Measurements from ENCODE around the gene SPOCK3. TPM values are rescaled to one million over a fixed set of nuclear protein-coding genes. Genes with fewer than 3 reads are reported as not detected.

The SPOCK3 gene
- total RNA-seq, 4 donors from 2014 or later: 0.16 to 0.58 (median 0.36) TPM; not detected in 1

GRCh38 chr4:166737430-166737829 lies 496.9 kb downstream of the SPOCK3 start:
- H3K36me3 ChIP-seq: no peaks in the 10 kb centered on the region
- H3K9me3 ChIP-seq: no peaks in the 10 kb centered on the region
- ATAC-seq: no peak
- no peak overlapping the region for H3K4me3 ChIP-seq
- intact Hi-C loops (cut with DNase I; ENCODE audit: low total_unique reads): no loop called here
- H3K27me3 ChIP-seq: no peaks in the 10 kb centered on the region
- in situ Hi-C loops (cut with MboI; ENCODE audit: low sequenced_read_pairs in 4 of 4): no loop called here
- no peak for DNase-seq
- TF ChIP-seq CTCF (IDR thresholded peaks at IDR 0.05 in 4 of 5, conservative IDR thresholded peaks at IDR 0.05 in 1 of 5): no peak
- TF ChIP-seq POLR2A (IDR thresholded peaks at IDR 0.05): no peak
- H3K4me1 ChIP-seq: no peaks in the 10 kb centered on the region
- H3K27ac ChIP-seq: no peak overlapping the region

- H3K27ac ChIP-seq: no peak overlapping the region
- intact Hi-C loops (cut with DNase I; ENCODE audit: low total_unique reads): no loop called here
- TF ChIP-seq POLR2A (IDR thresholded peaks at IDR 0.05) (no peak), CTCF (IDR thresholded peaks at IDR 0.05 in 4 of 5, conservative IDR thresholded peaks at IDR 0.05 in 1 of 5) (no peak)
- DNase-seq (no peak), ATAC-seq (no peak)
- no peaks in the 10 kb centered on the region for H3K36me3 ChIP-seq
- no peaks in the 10 kb centered on the region for H3K4me1 ChIP-seq
- H3K4me3 ChIP-seq: no peak overlapping the region
- no peaks in the 10 kb centered on the region for H3K27me3 ChIP-seq
- in situ Hi-C loops (cut with MboI; ENCODE audit: low sequenced_read_pairs in 4 of 4): no loop called here
- no peaks in the 10 kb centered on the region for H3K9me3 ChIP-seq
Measured at GRCh38 chr4:166735553-166735952, 498.7 kb downstream of the SPOCK3 start.

- intact Hi-C loops (cut with DNase I; ENCODE audit: low total_unique reads): no loop called here
- H3K27ac ChIP-seq: no peak overlapping the region
- H3K4me1 ChIP-seq: no peaks in the 10 kb centered on the region
- ATAC-seq: no peak
- H3K9me3 ChIP-seq: no peaks in the 10 kb centered on the region
- in situ Hi-C loops (cut with MboI; ENCODE audit: low sequenced_read_pairs in 4 of 4): no loop called here
- H3K4me3 ChIP-seq: no peak overlapping the region
- TF ChIP-seq CTCF (IDR thresholded peaks at IDR 0.05 in 4 of 5, conservative IDR thresholded peaks at IDR 0.05 in 1 of 5) (no peak), POLR2A (IDR thresholded peaks at IDR 0.05) (no peak)
- no peaks in the 10 kb centered on the region for H3K27me3 ChIP-seq
- no peaks in the 10 kb centered on the region for H3K36me3 ChIP-seq
- DNase-seq: no peak
Measured at GRCh38 chr4:166734797-166735196, 499.5 kb downstream of the SPOCK3 start.

GRCh38 chr4:166733686-166734085 lies 500.6 kb downstream of the SPOCK3 start:
- H3K9me3 ChIP-seq: no peaks in the 10 kb centered on the region
- in situ Hi-C loops (cut with MboI; ENCODE audit: low sequenced_read_pairs in 4 of 4): no loop called here
- H3K27ac ChIP-seq: no peak overlapping the region
- H3K4me1 ChIP-seq: no peaks in the 10 kb centered on the region
- TF ChIP-seq CTCF (IDR thresholded peaks at IDR 0.05 in 4 of 5, conservative IDR thresholded peaks at IDR 0.05 in 1 of 5) (no peak), POLR2A (IDR thresholded peaks at IDR 0.05) (no peak)
- DNase-seq: no peak
- no peaks in the 10 kb centered on the region for H3K36me3 ChIP-seq
- no peaks in the 10 kb centered on the region for H3K27me3 ChIP-seq
- no peak overlapping the region for H3K4me3 ChIP-seq
- intact Hi-C loops (cut with DNase I; ENCODE audit: low total_unique reads): no loop called here
- no peak for ATAC-seq

GRCh38 chr4:166726832-166727231 lies 507.5 kb downstream of the SPOCK3 start:
- DNase-seq (no peak), ATAC-seq (no peak)
- Histone ChIP-seq H3K9me3 (no peaks in the 10 kb centered on the region), H3K27ac (no peak overlapping the region), H3K36me3 (no peaks in the 10 kb centered on the region), H3K4me3 (no peak overlapping the region), H3K27me3 (no peaks in the 10 kb centered on the region), H3K4me1 (no peaks in the 10 kb centered on the region)
- TF ChIP-seq POLR2A (IDR thresholded peaks at IDR 0.05) (no peak), CTCF (IDR thresholded peaks at IDR 0.05 in 4 of 5, conservative IDR thresholded peaks at IDR 0.05 in 1 of 5) (no peak)
- in situ Hi-C loops (cut with MboI; ENCODE audit: low sequenced_read_pairs in 4 of 4): no loop called here
- intact Hi-C loops (cut with DNase I; ENCODE audit: low total_unique reads): no loop called here
